NCI-H526 (cell line): ENCODE data around the gene NUP93.

Experiments used
- DNase-seq, 2 experiments: peaks; one replicate each; lab custom pipeline; 2025; lab: John Stamatoyannopoulos, UW

Gene NUP93

DNA sequence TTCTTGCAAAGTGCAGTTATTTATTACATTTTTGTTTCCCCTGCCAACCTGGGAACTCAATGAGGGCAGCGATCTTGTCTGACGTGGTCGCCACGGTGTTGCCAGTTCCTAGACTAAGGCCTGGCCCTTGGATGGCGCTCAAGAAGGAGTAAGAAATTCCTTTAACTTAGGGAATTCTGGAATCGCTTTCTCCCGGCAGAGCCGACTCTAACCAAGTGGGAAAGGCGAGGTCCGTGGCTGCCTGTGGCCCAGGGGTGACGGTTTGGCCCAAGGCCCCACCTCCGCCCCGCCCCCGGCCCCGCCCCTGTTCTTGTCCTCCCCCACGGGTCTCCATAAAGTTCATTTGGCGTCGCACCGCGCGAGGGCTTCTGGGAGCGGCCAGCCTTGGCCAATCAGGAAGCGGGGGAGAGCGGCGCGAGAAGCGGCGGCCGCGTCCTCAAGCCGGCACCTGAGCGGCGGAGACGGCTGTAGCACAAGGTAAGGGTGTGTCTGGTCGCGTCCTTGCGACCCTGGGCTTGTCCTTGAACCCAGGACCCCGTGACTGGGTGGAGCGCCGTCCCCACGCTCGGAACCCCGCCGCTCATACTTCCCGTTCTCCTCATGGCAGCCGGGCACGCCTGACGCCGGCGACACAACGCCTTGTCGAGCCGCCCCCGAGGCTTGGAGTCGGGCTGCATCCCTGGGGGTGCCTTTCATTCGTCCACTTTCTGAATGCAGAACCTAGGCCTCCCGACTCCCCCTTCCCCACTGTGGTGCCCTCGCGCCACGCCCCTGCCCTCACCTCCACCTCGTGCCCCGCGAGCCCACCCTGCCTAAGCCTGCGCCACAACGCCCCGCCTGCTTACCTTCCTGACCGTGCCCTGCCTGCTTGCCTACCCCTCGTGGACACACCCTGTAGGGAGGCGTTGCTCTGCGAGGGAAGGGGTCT lies at the start of gene NUP93:
Gene NUP93 (plus strand): TSS at position 395 of the 928 bp plus-strand sequence. CDS start 18,119 bp downstream, outside the sequence.
- peak; percentile 66 to 92 for DNase-seq

DNA sequence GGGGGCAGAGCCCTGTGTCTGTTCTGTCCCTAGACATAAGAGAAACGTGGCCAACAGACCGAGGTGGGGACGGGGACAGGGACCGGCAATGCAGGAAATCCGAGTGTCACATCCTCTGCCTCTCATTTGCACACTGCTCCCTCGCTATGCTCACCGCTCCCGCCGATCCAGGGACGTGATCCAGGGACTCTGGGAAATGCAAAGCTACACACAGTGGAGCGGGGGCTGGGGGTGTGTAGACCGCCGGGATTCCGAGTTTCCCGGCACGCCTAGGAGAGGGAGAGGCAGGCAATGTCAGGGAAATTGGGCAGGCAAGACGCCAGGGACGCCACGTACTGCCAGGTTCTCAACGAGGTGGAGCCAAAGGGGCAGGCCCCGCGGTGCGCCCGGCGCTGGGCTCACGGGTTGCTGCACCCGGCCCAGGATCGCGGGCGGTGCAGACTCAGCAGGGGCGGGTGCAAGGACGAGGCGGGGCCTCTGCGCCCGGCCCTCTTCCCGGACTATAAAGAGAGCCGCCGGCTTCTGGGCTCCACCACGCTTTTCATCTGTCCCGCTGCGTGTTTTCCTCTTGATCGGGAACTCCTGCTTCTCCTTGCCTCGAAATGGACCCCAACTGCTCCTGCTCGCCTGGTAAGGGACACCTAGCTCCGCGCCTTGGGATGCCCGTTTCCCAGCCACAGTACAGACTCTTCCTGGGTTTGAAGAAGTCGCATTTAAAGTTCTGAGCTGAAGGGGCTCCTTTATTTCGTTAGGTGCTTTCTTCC lies 47.8 kb upstream of the NUP93 start, which contains the start of gene MT1X:
Gene MT1X (plus strand): TSS at position 532 of the 764 bp plus-strand sequence. CDS start 71 bp downstream, at position 603.
- peak; percentile 71 to 92 for DNase-seq

DNA sequence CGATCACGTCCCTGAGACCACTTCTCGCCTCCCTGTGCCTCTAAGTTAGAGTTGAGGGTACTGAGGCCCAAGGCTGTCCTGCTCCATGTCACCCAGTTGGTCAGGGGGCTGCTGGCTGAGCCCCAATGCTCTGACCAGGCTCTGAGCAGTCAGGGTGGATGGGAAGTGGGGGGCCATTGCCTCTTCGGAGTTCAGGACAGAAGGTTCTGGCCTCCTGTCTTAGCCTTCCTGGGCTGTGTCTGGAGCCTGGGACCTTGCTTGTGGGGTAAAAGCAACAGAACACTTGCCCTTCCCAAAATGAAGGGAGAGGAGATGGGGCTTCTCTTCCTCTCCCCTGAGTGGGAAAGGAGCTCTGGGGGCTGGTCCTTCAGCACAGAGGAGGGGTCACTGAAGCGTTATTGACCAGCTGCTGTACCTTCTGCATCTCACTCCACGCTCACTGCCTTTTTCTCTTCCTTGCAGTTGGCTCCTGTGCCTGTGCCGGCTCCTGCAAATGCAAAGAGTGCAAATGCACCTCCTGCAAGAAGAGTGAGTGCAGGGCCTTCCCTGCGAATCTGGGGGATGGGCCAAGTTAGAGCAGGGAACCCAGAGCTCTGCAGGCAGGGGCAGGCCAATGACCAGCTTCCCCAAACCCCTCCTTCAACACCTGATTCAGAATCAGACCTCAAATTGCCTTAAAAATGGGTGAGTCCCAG lies 47.1 kb upstream of the NUP93 start:
- peak in 1 of 2 experiments; percentile 20 for DNase-seq

DNA sequence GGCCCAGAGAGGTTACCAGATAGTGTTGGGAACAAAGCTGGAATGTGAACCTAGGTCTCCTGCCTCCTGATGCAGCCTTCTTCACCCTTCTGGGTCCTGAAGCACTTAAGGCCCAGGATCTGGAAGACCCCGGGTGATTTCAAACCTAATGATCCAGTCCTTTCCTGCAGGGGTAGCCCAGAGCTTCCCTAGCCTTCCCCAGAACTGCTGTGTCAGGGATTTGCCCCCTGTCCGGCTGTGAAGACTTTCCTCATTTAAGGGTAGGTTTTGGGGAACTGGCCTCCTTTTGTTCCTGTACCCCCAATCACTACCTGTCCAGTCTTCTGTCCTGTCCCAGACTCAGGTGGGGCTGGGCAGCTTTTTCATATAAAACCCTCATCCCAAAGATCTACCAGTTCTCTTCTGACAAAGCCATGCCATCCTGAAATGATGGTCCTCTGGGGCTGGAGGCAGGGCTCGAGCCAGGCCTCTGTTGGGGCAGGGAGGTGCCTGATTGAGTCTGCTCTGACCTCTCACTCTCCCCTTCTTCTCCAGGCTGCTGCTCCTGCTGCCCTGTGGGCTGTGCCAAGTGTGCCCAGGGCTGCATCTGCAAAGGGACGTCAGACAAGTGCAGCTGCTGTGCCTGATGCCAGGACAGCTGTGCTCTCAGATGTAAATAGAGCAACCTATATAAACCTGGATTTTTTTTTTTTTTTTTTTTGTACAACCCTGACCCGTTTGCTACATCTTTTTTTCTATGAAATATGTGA lies 46.3 kb upstream of the NUP93 start:
- no peak for DNase-seq

DNA sequence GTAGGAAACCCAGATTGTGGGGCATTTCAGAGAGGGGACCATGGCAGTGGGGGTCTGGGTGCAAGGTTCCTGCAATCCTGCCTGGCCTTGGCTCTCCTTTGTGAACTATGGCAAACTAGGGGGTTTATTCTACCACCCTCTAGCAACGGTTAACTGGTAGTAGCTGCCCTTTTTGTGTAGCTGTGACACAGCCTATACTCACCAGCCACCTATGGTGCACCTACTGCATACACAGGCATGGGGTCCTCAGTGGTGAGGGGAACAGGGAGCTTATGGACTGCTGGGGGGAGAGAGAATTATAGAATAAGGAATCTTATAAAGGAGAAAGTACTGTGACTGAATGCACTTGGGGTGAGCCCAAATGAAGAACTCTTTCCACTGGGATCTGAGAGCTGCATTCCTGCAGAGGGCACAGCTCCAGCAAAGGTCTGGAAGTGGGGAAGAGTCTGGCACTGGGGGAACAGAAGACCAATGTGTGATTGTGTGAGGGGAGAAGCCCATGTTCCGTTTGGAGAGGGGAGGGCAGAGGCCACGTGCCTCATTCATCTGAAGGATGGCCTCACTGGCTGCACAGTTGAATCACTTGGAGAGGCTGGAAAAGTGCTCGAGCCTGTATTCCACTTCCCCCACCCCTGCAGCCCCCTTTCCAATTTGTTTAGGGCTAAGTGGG lies 45.5 kb upstream of the NUP93 start:
- no peak for DNase-seq

DNA sequence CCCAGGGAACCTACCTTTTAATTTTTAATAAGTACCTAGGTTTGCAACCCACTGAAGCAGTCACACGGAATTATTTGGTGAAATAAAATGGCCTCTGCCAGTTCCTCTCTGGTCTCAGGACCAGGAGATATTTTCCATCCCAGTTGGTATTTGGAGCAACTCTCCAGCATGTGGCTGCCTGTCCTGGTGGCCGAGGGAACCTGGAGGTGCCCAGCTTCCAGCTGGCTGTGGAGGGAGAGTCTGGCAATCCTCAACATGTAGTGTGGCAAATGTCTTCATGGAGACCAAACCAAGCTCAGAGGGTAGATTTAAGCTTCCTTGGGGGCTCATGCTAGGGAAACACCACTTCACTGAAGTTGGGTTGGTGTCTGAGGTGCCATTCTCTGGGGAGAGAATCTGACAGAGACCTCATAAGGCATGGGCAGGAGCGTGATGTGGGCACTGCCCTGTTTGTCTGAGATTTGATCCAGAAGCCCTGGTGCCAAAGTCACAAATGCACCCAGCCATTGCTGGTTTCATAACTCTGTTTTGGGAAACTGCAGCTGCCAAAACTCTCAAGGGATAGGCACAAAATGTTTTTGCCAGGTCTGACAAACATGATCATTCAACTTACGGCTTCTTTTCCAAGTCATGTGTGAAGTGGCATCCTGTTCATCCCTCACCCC lies 44.9 kb upstream of the NUP93 start:
- no peak for DNase-seq

DNA sequence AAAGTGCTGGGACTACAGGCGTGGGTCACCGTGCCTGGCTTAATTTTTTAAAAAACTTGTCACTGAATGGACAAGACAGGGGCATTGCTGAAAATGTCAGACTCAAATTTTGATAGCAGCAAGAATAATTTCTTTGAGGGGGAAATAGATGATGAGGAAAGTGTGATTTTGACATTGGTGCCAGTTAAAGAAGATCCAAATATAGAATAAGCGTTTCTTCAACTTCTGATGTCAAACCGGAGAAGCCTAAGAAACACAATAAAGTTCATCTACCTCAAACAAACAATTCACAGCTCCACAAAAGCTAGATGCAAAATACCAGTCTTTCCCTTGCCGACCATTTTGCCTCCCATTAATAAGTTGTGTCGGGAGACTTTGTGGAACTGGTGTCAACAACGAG lies 43.2 kb upstream of the NUP93 start:
- no peak for DNase-seq

DNA sequence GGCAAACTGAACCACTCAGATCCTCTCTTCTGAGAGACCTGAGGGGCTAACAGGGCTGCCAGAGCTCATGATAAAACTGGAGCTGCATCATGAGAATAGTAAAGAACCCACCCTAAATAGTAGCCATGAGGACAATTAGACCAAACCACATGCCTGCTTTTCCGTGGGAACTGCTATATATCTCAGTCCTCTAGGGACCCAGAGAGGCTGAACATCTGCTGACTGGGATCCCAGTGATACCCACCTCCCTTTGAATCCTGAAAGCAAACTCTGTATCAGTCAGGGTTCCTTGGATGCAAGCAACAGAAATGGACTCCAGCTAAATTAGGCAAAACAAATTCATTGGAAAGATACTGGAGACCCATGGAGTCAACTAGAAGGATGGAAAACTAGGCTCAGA lies 41.2 kb upstream of the NUP93 start:
- no peak for DNase-seq

DNA sequence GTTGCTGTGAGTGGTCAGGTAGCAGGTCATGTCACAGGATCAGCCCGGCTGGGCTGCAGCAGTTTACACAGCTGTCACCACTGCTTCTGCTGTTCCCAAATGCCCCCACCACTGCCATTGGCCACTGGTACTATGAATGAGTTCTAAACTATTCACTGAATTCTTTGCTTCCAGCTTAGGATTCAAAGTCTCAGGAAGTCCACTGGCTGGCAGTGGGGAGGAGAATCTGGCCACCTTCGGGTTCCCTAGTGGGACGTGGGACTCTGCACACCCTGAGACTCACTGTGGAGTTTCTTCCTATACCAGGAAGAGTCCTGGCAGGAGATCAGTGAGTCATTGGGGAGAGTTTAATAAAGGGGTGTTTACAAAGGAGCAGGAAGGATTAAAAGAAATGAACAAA lies 40.8 kb upstream of the NUP93 start:
- no peak for DNase-seq

DNA sequence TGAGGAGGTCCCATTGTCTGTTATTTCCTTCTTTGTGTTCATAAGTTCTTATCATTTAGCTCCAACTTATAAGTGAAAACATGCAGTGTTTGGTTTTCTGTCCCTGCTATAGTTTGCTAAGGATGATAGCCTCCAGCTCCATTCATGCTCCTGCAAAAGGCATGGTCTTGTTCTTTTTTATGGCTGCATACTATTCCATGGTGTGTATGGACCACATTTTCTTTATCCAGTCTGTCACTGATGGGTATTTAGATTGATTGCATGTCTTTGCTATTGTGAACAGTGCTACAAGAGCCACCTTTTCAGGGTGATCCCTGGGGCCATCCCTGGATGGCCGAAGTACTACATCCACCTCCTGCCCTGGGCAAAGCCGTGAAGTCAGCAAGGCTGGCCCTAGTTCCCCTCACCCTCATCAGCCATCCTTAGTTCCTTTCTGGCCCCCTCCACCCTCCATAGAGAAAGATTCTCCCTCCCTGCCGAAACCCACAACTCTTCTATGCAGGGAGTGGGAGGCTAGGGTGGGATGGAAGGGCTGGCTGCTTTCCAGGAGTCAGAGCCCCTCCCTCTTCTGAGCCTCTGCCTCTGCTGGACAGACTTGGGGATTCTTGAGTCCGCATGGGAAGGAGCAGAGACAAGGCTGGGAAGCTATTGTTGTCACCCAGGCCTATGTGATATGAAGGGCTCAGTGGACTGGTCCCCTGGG lies 39.4 kb upstream of the NUP93 start:
- DNase-seq = no peak

DNA sequence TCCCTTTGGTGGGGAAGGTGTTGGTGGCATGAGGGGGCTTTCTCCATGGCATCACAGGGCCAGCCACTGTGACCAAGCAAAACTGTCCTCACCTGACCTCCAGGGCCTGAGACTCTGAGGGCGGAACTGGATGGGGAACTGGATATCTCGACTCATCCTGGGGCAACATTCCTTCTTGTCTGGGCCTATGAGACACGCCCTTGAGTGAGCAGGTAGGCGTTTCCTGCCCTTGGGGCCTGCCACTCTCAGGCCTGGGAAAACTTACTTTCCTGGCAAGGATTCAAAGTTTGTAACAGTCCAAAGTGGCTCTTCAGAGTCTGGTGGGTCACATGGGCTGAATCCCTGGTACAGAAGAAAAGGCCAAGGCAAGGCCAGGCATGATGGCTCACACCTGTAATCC lies 38.0 kb upstream of the NUP93 start:
- DNase-seq = no peak

DNA sequence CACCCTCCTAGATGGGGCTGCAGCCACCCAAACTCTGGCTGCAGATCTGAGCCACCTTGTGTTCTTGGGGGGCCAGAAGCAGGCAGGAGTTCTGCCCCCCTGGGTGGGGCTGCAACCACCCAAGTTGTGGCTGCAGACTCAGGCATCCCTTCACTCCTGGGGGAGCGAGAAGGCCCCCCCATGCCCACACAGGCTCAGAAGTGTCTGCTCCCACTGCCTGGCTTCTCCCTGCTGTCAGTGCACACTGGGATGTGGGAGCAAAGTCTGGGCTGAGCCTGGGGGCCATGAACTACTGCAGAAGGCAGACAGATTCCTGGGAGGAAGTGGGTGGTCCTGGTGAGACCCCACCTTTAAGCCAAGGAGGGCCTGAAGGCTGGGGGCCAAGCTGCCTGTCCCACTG lies 34.7 kb upstream of the NUP93 start:
- DNase-seq = no peak

DNA sequence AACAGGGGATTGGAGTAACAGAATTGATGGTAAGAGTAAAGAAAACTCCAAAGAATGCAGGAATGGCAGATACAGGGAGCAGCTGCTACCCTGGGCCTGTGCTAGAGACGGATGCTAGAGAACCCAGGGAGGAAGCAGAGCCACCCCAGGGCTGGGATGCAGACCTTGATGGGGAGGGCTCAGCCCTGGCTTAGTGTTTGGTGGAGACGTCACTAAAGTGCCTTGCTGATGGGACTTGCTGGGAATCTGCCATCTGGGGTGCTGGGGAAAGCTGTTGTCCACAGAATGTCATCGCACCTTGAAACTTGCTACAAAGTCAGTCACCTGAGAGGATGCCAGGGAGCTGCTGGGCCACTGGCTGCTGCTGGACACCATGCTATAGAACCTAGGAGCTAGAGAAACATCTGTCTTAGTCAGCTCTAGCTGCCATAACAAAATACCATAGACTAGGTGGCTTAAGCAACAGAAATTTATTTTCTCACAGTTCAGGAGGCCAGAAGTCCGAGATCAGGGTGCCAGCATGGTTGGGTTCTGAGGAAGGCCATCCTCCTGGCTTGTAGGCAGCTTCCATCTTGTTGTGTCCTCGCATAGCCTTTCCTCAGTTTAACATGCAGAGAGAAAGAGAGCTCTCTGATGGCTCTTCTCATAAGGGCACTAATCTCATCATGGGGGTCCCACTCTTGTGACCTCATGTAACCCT lies 32.3 kb upstream of the NUP93 start:
- DNase-seq = no peak

DNA sequence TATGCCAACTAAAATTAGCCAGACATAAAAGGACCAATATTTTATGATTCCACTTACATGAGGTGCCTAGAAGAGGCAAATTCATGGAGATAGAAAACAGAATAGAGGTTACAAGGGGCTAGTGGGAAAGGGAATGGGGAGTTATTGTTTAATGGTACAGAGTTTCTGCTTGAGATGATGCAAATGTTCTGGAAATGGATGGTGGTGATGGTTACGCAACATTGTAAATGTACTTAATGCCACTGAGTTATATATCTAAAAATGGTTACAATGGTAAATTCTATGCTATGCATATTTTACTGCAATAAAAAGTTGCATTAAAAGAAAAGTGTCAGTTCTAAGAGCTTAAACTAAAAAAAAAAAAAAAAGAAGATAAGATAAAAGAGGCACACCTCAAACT lies 29.7 kb upstream of the NUP93 start:
- DNase-seq = no peak

DNA sequence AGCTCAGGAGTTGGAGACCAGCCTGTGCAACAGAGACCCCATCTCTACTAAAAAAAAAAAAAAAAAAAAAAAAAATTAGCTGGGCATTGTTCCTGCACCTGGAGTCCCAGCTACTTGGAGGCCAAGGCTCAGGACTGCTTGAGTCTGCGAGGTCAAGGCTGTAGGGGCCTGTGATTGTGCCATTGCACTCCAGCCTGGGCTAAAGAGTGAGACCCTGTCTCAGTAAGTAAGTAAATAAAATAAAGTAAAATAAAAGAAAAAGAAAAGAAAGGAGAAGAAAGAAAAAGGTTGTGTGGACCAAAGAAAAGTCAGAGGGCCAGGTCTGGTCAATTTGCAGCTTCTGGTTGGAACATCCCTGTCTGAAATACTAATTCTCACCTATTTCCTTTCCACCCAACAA lies 29.3 kb upstream of the NUP93 start:
- no peak for DNase-seq

DNA sequence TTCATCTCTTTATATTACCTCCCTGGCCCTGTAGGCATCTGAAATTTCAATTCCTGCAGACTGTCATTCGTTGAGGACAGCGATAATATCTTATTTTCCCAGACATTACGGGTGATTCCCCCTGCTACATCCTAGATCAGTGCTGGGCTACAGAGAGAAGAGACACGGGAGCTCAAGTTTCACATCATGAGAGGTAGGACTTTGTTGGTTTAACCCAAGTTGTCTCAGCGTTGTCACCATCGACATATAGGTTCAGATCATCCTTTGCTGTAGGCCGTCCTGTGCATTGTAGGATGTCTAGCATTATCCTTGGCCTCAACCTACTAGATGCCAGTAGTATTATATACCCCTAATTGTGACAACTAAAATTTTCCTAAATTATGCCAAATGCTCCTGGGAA lies 28.4 kb upstream of the NUP93 start:
- no peak for DNase-seq

DNA sequence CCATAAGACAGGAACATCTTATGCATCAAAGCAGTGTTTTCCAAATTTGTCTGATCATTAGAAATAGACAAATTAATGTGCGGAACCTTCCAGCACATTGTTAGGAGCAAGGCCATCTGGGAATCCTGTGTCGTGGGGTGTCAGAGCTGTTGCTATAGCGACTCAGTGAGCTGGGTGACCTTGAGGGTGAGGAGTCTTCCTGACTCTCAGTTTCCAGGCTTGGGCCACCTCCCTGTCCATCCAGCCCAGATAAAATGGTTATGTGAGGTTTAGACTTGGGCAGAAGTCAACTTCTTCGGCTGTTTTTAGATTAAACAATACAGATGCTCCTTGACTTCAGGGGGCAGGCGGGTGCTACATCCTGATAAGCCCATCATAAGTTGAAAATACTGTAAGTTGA lies 27.1 kb upstream of the NUP93 start:
- no peak for DNase-seq

DNA sequence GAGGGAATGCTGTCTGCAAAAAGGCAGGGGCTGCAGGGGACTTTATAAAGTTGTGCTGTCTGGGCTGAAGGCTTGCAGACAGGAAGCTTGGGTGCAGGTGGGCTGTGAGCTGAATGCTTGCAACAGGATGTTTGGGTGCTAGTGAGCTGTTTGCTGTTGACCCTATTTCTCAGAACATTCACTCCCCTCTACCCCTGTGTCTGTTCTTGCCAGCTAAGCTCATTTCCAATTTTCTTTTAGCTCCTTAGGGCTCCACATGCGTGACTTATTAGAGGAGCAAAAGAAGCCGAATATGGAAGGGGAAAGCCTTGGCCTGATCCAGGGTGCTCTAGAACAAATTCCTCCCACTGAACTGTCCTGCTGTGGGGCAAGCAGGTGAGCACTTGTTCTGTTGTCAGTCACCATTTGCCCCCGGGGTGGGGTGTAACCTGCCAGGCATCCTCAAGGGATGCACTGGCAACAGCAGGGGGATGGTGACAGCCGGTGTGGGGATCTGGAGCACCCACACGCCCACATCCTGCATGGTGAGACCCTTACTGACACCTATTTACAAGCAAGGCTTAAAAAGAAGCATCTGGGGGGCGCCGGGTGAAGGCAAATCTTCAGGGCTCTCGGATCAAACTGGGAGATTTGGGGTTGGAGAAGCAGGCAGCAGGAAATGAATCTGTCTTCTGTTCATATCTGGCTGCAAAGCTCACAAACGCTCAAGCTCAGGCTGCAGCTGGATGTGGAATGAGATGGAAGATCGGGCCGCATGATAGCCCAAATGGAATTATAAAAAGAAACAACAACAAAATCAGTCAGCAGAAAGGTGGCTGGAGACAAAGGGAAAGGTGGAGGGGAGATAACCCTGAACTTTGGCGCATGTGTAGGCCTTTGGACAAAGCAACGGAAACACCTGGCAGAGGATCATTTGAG lies 21.1 kb upstream of the NUP93 start:
- no peak for DNase-seq
